Chondrocyte (in vitro differentiated cells): ENCODE data around the gene LRRK1. TPM values are rescaled to one million over a fixed set of nuclear protein-coding genes. Genes with fewer than 3 reads are reported as not detected.
"Not testable (repeated sequence)": the region's sequence is repeated elsewhere in the genome, so short reads cannot be mapped to it uniquely, and the experiment has no call there.

Experiments used
- DNase-seq: peaks from one replicate; pipeline ENCODE4 v3.0.0; 2021; ENCODE audit warnings: mixed read lengths, low spot score
- H3K27ac Mint-ChIP-seq: one replicate; pipeline ENCODE4 v1.8.0; 2021; ENCODE audit warnings: mild to moderate bottlenecking, moderate library complexity, mixed read lengths; ENCODE audit not compliant: unreplicated experiment
- H3K27me3 Mint-ChIP-seq: 2 replicates; pipeline ENCODE4 v1.8.0; 2021; ENCODE audit warnings: low read depth, mixed read lengths
- H3K36me3 Mint-ChIP-seq: 2 replicates; pipeline ENCODE4 v1.8.0; 2021; ENCODE audit warnings: low read depth, mixed read lengths
- H3K4me1 Mint-ChIP-seq: 2 replicates; pipeline ENCODE4 v1.8.0; 2021; ENCODE audit warnings: low read depth, mild to moderate bottlenecking, mixed read lengths
- H3K4me3 Mint-ChIP-seq: one replicate; pipeline ENCODE4 v1.8.0; 2021; ENCODE audit warnings: mild to moderate bottlenecking, moderate library complexity, mixed read lengths; ENCODE audit not compliant: unreplicated experiment
- H3K9me3 Mint-ChIP-seq: 2 replicates; pipeline ENCODE4 v1.8.0; 2021; ENCODE audit warnings: low read depth, mixed read lengths
- total RNA-seq: library from RNA; stranded (reverse); gene quantifications from 3 replicates; pipeline ENCODE4 v1.2.1, GENCODE V29; 2021
- TF ChIP-seq, protein P1 (sequence below): fragments of 200-600 bp; sonication (generic); IDR thresholded peaks from 2 replicates; pipeline ENCODE4 v1.5.0; 2021; ENCODE audit warnings: antibody characterized with exemption, mild to moderate bottlenecking, moderate library complexity

LRRK1 gene
- total RNA-seq, 1 donor from 2014 or later, result 10.1 TPM

DNA sequence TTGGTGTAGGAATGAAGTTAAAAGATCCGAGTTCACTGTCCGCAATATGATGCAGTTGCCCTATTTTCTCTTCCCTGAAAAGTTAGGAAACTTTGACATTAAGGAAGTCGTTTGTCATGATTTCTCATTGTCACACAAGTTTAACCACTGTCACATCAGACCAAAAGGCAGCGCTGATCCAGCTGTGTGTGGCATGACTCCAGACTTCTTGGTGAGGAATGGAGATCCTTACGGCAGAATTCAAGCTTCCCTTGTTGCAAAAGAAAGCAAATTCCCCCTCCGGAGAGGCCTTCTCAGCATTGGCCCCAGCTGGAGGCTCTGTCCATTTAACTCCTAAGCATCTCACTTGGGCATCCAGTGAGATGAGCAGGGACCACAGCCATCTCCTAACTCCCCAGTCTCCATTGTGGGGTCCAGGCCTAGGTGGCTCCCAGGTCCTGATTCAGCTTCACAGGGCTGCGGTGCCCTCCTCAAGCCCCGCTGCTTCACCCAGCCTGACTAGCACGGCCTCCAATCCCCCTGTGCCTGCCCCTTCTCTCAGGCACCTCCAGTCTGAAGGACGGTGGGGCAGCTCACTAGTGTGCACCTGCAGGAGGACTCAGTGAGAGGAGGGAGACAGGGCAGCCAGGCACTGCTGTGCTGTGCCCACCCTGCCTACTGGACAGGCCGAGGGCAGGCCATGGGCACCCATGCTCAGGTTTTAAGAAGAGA is 173.2 kb downstream of the LRRK1 start:
- DNase-seq, result no peak
- H3K9me3 Mint-ChIP-seq, result peaks cover 4% of the 10 kb centered on the region
- TF ChIP-seq, protein P1, sequence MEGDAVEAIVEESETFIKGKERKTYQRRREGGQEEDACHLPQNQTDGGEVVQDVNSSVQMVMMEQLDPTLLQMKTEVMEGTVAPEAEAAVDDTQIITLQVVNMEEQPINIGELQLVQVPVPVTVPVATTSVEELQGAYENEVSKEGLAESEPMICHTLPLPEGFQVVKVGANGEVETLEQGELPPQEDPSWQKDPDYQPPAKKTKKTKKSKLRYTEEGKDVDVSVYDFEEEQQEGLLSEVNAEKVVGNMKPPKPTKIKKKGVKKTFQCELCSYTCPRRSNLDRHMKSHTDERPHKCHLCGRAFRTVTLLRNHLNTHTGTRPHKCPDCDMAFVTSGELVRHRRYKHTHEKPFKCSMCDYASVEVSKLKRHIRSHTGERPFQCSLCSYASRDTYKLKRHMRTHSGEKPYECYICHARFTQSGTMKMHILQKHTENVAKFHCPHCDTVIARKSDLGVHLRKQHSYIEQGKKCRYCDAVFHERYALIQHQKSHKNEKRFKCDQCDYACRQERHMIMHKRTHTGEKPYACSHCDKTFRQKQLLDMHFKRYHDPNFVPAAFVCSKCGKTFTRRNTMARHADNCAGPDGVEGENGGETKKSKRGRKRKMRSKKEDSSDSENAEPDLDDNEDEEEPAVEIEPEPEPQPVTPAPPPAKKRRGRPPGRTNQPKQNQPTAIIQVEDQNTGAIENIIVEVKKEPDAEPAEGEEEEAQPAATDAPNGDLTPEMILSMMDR, result no peak
- H3K27ac Mint-ChIP-seq, result peak overlapping the region; percentile 76
- peak overlapping the region; percentile 8 for H3K4me3 Mint-ChIP-seq
- H3K27me3 Mint-ChIP-seq, result no peaks in the 10 kb centered on the region
- peaks cover 35% of the 10 kb centered on the region for H3K4me1 Mint-ChIP-seq
- H3K36me3 Mint-ChIP-seq, result no peaks in the 10 kb centered on the region

DNA sequence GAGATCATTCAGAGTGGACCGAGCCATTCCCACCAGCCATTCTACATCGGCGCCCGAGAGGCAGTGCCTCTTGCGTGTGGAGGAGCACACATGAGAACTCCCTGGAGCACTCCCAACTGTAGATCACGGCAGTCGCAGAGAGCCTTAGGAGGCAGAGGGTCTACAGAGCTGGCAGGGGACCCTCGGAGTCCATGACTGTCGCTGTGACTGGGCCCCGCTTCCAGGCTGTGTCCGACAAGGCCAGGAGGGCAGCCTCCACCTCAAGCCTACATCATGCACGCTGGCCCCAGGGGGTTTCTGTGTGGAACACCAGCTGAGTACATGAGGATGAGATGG is 173.7 kb downstream of the LRRK1 start:
- Mint-ChIP-seq H3K27me3 (no peaks in the 10 kb centered on the region), H3K36me3 (no peaks in the 10 kb centered on the region), H3K9me3 (peaks cover 4% of the 10 kb centered on the region), H3K27ac (no peak overlapping the region), H3K4me1 (peaks cover 35% of the 10 kb centered on the region), H3K4me3 (no peak overlapping the region)
- TF ChIP-seq, protein P1, result no peak
- no peak for DNase-seq

DNA sequence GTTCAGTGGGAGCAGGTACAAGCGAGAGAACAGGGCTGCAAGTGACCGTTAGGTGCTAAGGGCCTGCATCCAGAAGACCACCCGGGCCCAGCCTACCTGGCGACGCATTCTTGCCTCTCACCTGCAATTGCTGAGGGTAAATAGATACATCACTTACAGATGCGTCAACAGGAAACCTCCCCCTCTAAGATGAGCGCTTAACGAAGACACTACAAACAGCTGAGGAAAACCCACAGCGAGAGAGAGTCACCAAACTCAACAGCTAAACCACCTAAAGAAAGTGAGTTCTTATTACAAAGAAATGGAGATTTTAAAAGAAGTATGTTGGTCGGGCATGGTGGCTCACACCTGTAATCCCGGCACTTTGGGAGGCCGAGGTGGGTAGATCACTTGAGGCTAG is 174.8 kb downstream of the LRRK1 start:
- no peak for DNase-seq
- Mint-ChIP-seq H3K36me3 (no peaks in the 10 kb centered on the region), H3K9me3 (peaks cover 4% of the 10 kb centered on the region), H3K27ac (no peak overlapping the region), H3K4me3 (no peak overlapping the region), H3K27me3 (no peaks in the 10 kb centered on the region), H3K4me1 (peaks cover 35% of the 10 kb centered on the region)
- TF ChIP-seq, protein P1, result no peak

DNA sequence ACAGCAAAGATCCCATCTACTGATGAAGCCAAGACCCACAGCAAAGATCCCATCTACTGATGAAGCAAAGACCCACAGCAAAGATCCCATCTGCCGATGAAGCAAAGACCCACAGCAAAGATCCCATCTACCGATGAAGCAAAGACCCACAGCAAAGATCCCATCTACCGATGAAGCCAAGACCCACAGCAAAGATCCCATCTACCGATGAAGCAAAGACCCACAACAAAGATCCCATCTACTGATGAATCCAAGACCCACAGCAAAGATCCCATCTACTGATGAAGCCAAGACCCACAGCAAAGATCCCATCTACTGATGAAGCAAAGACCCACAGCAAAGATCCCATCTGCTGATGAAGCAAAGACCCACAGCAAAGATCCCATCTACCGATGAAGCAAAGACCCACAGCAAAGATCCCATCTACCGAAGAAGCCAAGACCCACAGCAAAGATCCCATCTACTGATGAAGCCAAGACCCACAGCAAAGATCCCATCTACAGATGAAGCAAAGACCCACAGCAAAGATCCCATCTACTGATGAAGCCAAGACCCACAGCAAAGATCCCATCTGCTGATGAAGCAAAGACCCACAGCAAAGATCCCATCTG is 176.7 kb downstream of the LRRK1 start:
- not testable (repeated sequence) for DNase-seq, H3K36me3 Mint-ChIP-seq, H3K9me3 Mint-ChIP-seq, H3K27ac Mint-ChIP-seq, H3K4me3 Mint-ChIP-seq, H3K27me3 Mint-ChIP-seq
- H3K4me1 Mint-ChIP-seq, result peaks cover 18% of the 10 kb centered on the region

DNA sequence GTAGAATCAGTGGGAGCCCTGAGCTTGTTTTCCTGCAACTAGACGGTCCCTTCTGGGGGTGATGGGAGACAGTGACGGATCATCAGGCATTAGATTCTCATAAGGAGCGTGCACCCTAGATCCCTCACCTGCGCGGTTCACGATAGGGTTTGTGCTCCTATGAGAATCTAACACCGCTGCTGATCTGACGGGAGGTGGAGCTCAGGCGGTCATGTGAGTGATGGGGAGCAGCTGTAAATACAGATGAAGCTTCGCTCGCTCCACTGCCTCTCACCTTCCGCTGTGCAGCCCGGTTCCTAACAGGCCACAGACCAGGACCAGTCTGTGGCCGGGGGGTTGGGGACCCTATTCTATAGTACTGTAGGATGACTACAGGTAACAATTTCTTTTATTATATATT is 178.0 kb downstream of the LRRK1 start:
- TF ChIP-seq, protein P1, result no peak
- Mint-ChIP-seq H3K4me1 (peaks cover 6% of the 10 kb centered on the region), H3K9me3 (peaks cover 7% of the 10 kb centered on the region), H3K27me3 (no peaks in the 10 kb centered on the region), H3K4me3 (no peak overlapping the region), H3K27ac (no peak overlapping the region), H3K36me3 (no peaks in the 10 kb centered on the region)
- no peak for DNase-seq

DNA sequence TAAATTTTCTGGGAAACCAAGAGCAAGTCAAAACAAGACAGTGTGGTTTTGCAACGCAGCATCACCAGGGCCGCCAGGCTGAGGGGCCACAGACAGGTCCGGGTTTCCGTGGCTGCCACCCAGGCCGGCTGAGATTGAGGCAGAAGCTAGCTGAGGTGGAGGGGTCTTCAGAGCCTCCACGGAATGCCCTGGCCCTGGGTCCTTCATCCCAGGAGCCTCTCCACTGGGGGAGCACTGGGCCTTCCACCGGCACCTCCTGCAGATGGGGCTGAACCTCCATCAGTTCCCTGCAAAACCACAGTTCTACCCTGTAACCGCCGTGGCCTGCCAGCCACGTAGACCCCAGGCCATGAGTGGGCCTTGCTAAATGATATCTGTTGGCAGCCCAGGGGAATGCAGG is 180.0 kb downstream of the LRRK1 start:
- TF ChIP-seq, protein P1, result no peak
- H3K4me1 Mint-ChIP-seq, result no peaks in the 10 kb centered on the region
- no peak overlapping the region for H3K27ac Mint-ChIP-seq
- H3K4me3 Mint-ChIP-seq, result no peak overlapping the region
- peaks cover 7% of the 10 kb centered on the region for H3K9me3 Mint-ChIP-seq
- H3K27me3 Mint-ChIP-seq, result no peaks in the 10 kb centered on the region
- no peaks in the 10 kb centered on the region for H3K36me3 Mint-ChIP-seq
- DNase-seq, result no peak
